GM12801 (cell line): Measurements from ENCODE around the gene NAPSA.

Source experiments
- CTCF ChIP-seq: IDR thresholded peaks from one replicate; pipeline ENCODE4 v1.5.1; 2011; ENCODE audit warnings: control low read depth; ENCODE audit not compliant: insufficient read length; ENCODE audit errors: extremely low read depth

NAPSA gene

DNA sequence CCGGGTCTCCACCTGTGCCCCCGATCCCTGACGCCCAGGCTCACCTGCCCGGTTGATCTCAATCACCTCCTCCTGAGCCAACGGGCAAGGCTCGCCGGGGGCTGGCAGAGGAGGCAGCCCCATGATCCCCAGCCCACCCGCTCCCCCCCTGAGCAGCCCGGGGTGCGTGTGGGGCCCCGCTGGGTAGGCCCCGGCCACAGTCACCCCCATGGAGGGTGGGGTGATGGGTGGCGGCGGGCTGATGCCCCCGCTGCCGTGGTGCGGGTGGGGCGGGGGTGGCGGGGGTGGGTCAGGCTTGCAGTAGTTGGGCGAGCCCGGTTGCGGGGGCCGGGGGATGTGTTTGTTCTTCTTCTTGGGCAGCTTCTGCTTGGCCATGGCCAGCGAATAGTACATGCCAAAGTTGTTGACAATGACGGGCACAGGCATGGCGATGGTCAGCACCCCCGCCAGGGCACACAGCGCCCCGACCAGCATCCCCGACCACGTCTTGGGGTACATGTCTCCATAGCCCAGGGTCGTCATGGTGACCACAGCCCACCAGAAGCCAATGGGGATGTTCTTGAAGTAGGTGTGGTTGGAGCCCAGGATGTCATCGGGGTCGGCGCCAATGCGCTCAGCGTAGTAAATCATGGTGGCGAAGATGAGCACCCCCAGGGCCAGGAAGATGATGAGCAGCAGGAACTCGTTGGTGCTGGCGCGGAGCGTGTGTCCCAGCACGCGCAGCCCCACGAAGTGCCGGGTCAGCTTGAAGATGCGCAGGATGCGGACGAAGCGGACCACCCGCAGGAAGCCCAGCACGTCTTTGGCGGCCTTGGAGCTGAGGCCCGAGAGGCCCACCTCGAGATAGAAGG, 42.3 kb downstream of the NAPSA start:
- TF ChIP-seq CTCF: no peak

GRCh38 chr19:50322234-50322633, 43.2 kb downstream of the NAPSA start:
- no peak for TF ChIP-seq CTCF

DNA sequence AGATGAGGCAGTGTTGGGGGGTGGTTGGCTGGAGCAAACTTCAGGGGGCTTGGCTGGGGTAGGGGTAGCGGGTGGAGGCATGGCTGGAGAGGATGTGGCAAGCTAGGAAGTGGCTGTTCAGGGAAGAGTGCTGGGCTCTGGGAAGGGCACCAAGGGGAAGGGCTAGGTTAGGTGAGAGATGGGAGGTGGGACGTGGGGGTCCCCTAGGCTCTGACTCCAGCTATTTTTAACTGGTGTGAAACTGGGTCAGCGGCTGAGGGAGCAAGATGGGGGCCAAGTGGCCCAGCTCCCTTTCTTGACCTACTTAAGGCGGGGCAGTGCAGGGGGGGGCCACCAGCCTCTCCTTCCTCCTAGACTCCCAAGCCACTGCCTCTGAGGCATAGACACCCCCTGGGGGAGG, 43.6 kb downstream of the NAPSA start:
- TF ChIP-seq CTCF: no peak

DNA sequence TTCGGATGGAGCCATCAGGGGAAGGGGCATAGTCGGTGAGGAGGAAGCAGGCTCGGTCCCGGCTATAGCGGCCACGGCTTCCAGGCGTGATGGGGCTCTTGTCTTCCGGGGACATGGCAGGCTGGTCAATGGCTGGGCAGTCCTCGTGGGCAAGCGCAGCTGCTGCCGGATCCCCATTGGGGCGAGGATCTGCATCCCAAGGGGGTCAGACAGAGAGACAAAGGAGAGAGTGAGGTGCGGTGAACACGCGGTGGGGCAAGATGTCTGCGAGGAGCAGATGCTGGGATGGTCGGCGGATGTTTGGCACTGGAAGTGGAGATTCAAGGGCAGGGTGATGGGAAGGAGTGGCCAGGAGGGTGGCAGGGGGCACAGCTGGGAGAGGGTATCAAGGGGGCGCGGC, 44.8 kb downstream of the NAPSA start:
- TF ChIP-seq CTCF: no peak

- no peak for TF ChIP-seq CTCF
Observed at GRCh38 chr19:50320051-50320450, 45.4 kb downstream of the NAPSA start.

- no peak for TF ChIP-seq CTCF
Observed at GRCh38 chr19:50319156-50319555, 46.3 kb downstream of the NAPSA start.

GRCh38 chr19:50318438-50318837, 47.0 kb downstream of the NAPSA start:
- no peak for TF ChIP-seq CTCF
